GM12864 (cell line): Measurements from ENCODE around the gene RUNDC3A.
A peak's percentile ranks its signal among the peaks of the same experiment; 100 is the strongest.

Source experiments
- DNase-seq: peaks from one replicate; pipeline ENCODE4 v3.0.0-alpha.2; 2011; ENCODE audit warnings: low read depth
- H3K4me3 ChIP-seq: 2 replicates; pipeline ENCODE4 v1.5.1; 2011; ENCODE audit warnings: mild to moderate bottlenecking, low read depth, low read length, control low read depth
- TF ChIP-seq, protein P1 (sequence below): IDR thresholded peaks from 2 replicates; pipeline ENCODE4 v1.5.1; 2011; ENCODE audit warnings: low read depth, mild to moderate bottlenecking, moderate library complexity, low read length, control low read depth, inconsistent platforms; ENCODE audit errors: missing control alignments

RUNDC3A gene

DNA sequence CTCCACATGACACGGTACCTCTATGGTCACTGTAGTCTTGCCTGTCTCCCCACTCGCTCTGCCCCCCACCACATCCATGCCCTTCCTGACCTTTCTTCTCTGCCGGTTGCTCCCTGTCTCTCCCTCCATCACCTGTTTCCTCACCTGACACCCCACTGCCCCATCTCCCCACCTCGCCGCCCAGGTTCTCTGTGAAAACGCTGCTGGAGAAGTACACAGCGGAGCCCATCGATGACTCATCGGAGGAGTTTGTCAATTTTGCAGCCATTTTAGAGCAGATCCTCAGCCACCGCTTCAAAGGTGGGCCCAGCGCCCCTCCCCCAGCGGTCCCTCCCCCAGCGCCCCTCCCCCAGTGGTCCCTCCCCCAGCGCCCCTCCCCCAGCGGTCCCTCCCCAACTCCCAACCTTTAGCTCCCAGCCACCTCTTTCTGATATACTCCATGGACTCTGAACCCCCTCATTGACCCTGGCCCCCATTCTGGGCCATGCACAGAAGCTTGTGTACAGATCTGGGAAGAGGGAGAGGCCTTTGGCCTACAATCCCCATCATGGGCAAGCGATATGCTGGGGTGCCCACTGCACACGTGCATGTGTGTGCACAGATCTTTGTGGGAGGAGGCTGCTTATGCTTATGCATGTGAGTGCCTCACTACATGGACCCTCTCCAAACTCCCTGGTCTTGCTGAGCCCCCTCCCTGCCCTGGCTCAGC, 4.1 kb downstream of the RUNDC3A start:
- H3K4me3 ChIP-seq, result no peak overlapping the region
- TF ChIP-seq, protein P1, sequence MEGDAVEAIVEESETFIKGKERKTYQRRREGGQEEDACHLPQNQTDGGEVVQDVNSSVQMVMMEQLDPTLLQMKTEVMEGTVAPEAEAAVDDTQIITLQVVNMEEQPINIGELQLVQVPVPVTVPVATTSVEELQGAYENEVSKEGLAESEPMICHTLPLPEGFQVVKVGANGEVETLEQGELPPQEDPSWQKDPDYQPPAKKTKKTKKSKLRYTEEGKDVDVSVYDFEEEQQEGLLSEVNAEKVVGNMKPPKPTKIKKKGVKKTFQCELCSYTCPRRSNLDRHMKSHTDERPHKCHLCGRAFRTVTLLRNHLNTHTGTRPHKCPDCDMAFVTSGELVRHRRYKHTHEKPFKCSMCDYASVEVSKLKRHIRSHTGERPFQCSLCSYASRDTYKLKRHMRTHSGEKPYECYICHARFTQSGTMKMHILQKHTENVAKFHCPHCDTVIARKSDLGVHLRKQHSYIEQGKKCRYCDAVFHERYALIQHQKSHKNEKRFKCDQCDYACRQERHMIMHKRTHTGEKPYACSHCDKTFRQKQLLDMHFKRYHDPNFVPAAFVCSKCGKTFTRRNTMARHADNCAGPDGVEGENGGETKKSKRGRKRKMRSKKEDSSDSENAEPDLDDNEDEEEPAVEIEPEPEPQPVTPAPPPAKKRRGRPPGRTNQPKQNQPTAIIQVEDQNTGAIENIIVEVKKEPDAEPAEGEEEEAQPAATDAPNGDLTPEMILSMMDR, result no peak
- no peak for DNase-seq

DNA sequence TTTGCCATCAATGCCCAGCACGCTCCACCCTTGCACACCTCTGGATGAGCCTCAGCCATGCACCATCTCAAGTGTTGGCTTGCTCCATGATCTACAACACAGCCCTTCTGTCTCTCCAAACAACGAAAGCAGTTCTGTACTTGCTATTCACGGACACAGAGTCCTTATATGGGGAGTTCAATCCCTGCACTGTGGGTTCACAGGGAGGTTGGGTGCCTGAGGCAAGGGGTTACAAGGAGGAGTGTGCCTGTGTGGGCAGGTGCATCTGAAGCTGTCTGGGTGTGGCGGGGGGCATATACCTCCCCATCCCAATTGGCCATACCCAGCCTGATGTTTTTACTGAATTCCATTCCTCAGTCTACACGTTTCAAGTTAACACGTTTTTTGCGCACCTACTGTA, 5.6 kb downstream of the RUNDC3A start:
- H3K4me3 ChIP-seq, result no peak overlapping the region
- TF ChIP-seq, protein P1, result no peak
- no peak for DNase-seq

DNA sequence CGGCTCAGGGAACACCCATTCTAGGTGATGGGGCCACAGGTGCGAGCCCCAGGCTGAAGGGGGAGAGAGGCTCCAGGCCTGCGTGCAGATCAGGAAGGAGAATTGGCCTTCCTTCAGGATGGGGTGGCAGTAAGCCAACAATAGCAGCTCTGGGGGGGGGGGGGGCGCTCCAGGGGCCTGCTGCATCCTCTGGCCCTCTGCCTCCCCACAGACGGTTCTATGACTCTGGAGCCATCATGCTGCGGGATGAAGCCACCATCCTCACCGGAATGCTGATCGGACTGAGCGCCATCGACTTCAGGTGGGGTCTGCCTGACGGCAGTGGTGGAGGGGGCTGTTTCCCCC, 6.1 kb downstream of the RUNDC3A start:
- TF ChIP-seq, protein P1, result no peak
- no peak overlapping the region; the same call in 1 of the 2 replicates for H3K4me3 ChIP-seq
- DNase-seq, result no peak

DNA sequence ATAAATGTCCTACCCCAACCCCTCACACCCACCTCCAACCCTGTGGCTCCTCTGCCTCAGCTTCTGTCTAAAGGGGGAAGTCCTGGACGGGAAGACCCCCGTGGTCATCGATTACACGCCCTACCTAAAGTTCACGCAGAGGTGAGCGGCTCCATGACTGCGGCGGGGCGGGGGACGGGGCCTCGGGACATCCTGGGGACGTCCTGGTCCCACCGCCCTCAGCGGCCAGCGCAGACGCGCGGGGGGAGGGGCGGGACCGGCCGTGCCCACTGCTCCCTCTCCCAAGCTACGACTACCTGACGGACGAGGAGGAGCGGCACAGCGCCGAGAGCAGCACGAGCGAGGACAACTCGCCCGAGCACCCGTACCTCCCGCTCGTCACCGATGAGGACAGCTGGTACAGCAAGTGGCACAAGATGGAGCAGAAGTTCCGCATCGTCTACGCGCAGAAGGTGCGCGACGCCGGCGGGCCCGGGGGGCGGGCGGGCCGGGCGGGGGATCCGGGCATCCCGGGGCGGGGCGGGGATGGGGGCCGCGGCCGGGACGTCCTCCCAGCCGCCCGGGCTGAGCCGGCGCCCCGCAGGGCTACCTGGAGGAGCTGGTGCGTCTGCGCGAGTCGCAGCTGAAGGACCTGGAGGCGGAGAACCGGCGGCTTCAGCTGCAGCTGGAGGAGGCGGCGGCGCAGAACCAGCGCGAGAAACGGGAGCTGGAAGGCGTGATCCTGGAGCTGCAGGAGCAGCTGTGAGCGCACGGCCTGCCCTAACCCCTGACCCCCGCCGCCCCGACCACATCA, 6.7 kb downstream of the RUNDC3A start:
- no peak for DNase-seq
- TF ChIP-seq, protein P1, result no peak
- peak overlapping the region; percentile 36 for H3K4me3 ChIP-seq

DNA sequence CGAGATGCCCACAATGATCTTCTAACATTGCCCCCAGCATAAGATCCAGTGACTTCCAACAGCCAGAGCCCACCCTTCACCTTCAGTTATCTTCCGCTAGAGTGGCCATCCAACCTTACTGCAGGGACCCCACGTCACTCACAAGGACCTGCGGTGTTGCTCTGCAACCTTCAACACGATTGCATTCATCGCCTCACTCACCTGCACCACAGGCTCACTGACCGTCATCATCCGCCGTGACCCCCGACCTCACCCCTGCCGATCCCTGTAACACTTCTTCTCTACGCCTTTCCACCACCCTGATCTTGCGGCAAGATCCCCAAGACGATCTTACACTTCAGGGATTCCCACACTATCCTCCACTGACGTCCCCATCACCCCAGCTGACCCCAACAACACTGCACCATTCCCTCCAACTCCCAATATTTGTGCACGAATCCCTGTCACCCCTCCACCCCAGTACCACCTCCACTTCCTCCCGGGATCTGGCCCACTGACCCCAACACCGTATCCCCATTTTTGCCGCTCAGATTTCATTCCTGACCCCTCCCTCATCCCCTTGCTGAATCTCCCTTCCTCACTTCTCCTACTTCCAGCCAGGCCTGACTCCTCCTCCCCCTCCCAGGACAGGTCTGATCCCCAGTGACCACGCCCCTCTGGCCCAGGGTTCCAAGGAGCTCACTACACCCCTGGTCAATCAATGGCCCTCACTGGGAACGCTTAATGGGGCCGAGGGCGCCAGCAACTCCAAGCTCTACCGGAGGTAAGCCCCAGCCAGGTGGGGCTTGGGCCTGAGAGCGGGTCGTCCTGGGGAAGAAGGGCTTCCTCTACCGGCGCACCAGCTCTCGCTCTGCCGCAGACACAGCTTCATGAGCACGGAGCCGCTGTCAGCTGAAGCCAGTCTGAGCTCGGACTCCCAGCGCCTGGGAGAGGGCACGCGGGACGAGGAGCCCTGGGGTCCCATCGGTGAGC, 7.6 kb downstream of the RUNDC3A start:
- DNase-seq, result no peak
- TF ChIP-seq, protein P1, result no peak
- H3K4me3 ChIP-seq, result peak overlapping the region; percentile 12; the same call in 1 of the 2 replicates

DNA sequence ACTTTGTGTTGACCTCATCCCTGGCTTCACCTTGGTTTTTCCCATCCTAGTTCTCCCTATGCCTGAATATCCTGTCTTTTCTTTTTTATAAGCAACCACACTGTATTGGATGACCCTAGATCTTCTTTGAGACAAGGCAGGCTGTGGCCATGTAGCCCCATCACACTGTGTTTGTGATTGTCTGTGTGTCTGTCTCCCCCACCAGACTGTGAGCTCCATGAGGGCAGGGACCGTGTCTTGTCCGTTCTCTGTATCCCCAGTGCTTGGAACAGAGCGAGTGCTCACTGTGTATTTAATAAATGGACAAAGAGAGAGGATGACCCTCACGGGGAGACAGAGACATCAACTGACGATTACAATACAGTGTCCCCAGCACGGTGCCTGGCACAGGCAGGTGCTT, 9.1 kb downstream of the RUNDC3A start:
- no peak for DNase-seq
- TF ChIP-seq, protein P1, result no peak

More for the DNA sequence above, 9.1 kb downstream of the RUNDC3A start:
- H3K4me3 ChIP-seq, result no peak overlapping the region
